NK-92 (cell line): ENCODE results near the gene LINGO3.
"Not testable (repeated sequence)": the region's sequence is repeated elsewhere in the genome, so short reads cannot be mapped to it uniquely, and the experiment has no call there.

Experiments
- DNase-seq: peaks from one replicate; lab custom pipeline; 2025; ENCODE audit not compliant: unreplicated experiment; lab: John Stamatoyannopoulos, UW

The LINGO3 gene

GRCh38 chr19:2283835-2284507 lies 24.0 kb downstream of the LINGO3 start:
- no peak for DNase-seq

- no peak for DNase-seq
These were observed 25.1 kb downstream of the LINGO3 start for GRCh38 chr19:2282862-2283237.

GRCh38 chr19:2282062-2282861 lies 25.7 kb downstream of the LINGO3 start, which contains the start of gene PEAK3:
PEAK3 (minus strand) TSS chr19:2282175; CDS start chr19:2280931, 1,244 bp downstream.
- no peak for DNase-seq

- DNase-seq: not testable (repeated sequence)
These were observed 26.5 kb downstream of the LINGO3 start for GRCh38 chr19:2281265-2282061.

- DNase-seq: no peak
These were observed 27.2 kb downstream of the LINGO3 start for GRCh38 chr19:2280633-2281264.

- no peak for DNase-seq
These were observed 29.3 kb downstream of the LINGO3 start for GRCh38 chr19:2278459-2279158.

GRCh38 chr19:2277138-2277537 lies 30.8 kb downstream of the LINGO3 start:
- no peak for DNase-seq

- no peak for DNase-seq
These were observed 31.4 kb downstream of the LINGO3 start for GRCh38 chr19:2276429-2276986.

GRCh38 chr19:2275588-2276428 lies 32.1 kb downstream of the LINGO3 start:
- no peak for DNase-seq

GRCh38 chr19:2274931-2275535 lies 32.9 kb downstream of the LINGO3 start:
- DNase-seq: no peak

GRCh38 chr19:2274185-2274711 lies 33.7 kb downstream of the LINGO3 start:
- DNase-seq: no peak

- DNase-seq: no peak
These were observed 34.4 kb downstream of the LINGO3 start for GRCh38 chr19:2273356-2274184.

- DNase-seq: no peak
These were observed 36.5 kb downstream of the LINGO3 start for GRCh38 chr19:2271234-2272103.

GRCh38 chr19:2270423-2271233 lies 37.3 kb downstream of the LINGO3 start:
- DNase-seq: no peak

GRCh38 chr19:2270157-2270422 lies 37.9 kb downstream of the LINGO3 start:
- no peak for DNase-seq
